ENCODE measurements around the gene TIAM1. TPM values are rescaled to one million over a fixed set of nuclear protein-coding genes. Genes with fewer than 3 reads are reported as not detected.

The TIAM1 gene
- total RNA-seq, 6 donors from 2014 or later: 13.4 to 32.1 (median 19.5) TPM

DNA sequence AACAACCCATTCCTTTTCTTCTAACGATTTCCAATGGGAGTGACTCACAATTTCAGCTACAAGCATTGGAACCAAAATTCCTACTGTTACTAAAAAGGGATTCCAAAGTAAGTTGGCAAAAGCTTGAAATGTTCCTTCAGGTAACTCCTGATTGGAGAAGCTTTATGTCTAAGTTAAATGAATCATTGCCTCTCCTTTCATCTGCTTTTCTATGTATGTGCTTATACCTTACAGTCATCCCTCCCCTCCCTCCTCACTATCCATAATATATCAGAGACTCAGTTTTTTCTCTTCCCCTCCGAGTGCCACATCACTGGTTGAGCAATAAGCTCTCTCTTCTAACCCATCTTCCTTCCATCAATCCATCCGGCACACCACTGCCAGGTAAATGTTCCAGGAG, 86.8 kb downstream of the TIAM1 start:
- Histone ChIP-seq H3K4me1 (no peaks in the 10 kb centered on the region), H3K9me3 (no peaks in the 10 kb centered on the region), H3K36me3 (no peaks in the 10 kb centered on the region), H3K27me3 (no peaks in the 10 kb centered on the region), H3K4me3 (no peak overlapping the region), H3K27ac (no peak overlapping the region)
- DNase-seq (no peak), ATAC-seq (ENCODE audit: low FRiP score in 2 of 2) (no peak)
- TF ChIP-seq POLR2A (IDR thresholded peaks at IDR 0.05): no peak
- TF ChIP-seq EP300 (IDR thresholded peaks at IDR 0.05): no peak
- no peak for TF ChIP-seq POLR2AphosphoS5 (IDR thresholded peaks at IDR 0.05)
- TF ChIP-seq, protein P1, sequence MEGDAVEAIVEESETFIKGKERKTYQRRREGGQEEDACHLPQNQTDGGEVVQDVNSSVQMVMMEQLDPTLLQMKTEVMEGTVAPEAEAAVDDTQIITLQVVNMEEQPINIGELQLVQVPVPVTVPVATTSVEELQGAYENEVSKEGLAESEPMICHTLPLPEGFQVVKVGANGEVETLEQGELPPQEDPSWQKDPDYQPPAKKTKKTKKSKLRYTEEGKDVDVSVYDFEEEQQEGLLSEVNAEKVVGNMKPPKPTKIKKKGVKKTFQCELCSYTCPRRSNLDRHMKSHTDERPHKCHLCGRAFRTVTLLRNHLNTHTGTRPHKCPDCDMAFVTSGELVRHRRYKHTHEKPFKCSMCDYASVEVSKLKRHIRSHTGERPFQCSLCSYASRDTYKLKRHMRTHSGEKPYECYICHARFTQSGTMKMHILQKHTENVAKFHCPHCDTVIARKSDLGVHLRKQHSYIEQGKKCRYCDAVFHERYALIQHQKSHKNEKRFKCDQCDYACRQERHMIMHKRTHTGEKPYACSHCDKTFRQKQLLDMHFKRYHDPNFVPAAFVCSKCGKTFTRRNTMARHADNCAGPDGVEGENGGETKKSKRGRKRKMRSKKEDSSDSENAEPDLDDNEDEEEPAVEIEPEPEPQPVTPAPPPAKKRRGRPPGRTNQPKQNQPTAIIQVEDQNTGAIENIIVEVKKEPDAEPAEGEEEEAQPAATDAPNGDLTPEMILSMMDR (IDR thresholded peaks at IDR 0.05): no peak
- 80 to 86% methylated on average over 3 of the region's 3 CpGs for WGBS, 2 donors

DNA sequence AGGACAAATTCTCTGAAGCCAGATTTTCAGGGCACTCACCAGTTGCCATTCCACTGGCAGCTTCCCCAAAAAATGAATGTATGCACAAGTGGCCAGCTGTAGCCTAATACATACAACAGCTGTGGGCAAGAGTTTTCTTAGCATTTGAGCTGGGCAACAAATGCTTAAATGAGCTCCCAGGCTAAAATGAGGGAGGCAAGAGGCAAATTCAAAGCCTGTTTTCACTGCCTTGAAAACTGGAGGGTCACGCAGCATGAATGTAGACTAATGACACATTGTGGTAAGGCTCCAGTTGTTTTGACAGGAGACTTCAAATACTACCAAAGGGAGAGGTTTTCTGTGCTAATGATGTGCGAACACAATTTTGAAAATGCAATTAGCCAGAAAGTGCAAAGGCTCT, 88.2 kb downstream of the TIAM1 start:
- H3K36me3 ChIP-seq: no peaks in the 10 kb centered on the region
- no peaks in the 10 kb centered on the region for H3K27me3 ChIP-seq
- no peak overlapping the region for H3K27ac ChIP-seq
- 86 to 89% methylated on average over 2 of the region's 2 CpGs for WGBS, 2 donors
- ATAC-seq (ENCODE audit: low FRiP score in 2 of 2) (no peak), DNase-seq (no peak)
- H3K4me1 ChIP-seq: no peaks in the 10 kb centered on the region
- no peak for TF ChIP-seq POLR2A (IDR thresholded peaks at IDR 0.05)
- no peak for TF ChIP-seq POLR2AphosphoS5 (IDR thresholded peaks at IDR 0.05)
- no peak for TF ChIP-seq EP300 (IDR thresholded peaks at IDR 0.05)
- TF ChIP-seq, protein P1 (IDR thresholded peaks at IDR 0.05): no peak
- H3K4me3 ChIP-seq: no peak overlapping the region
- H3K9me3 ChIP-seq: no peaks in the 10 kb centered on the region

DNA sequence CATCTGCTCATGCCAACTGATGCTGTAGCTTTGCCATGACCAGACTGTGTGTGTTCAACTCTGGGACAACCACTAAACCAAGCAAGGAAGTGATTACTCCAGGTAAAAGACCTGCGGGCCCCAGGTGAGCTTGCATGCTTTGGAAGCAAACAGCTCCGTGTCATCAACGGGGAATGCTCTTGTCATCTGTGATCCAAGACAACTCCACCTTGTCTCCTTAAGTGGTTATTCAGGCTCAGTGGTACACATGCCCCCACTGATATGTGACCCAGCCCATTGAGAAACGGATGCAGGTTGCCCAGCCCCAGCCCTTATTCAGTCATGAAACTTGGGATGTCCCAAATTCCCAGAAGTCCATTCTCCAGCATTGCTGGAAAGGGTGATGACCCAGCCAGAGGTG, 89.0 kb downstream of the TIAM1 start:
- no peak overlapping the region for H3K27ac ChIP-seq
- H3K4me1 ChIP-seq: no peaks in the 10 kb centered on the region
- H3K4me3 ChIP-seq: no peak overlapping the region
- no peaks in the 10 kb centered on the region for H3K27me3 ChIP-seq
- 17 to 89% methylated on average over 1 to 4 of the region's 4 CpGs for WGBS, 2 donors
- ATAC-seq (ENCODE audit: low FRiP score in 2 of 2): no peak
- DNase-seq: no peak
- TF ChIP-seq EP300 (IDR thresholded peaks at IDR 0.05): no peak
- no peak for TF ChIP-seq POLR2AphosphoS5 (IDR thresholded peaks at IDR 0.05)
- no peak for TF ChIP-seq POLR2A (IDR thresholded peaks at IDR 0.05)
- TF ChIP-seq, protein P1 (IDR thresholded peaks at IDR 0.05): no peak
- no peaks in the 10 kb centered on the region for H3K36me3 ChIP-seq
- no peaks in the 10 kb centered on the region for H3K9me3 ChIP-seq

DNA sequence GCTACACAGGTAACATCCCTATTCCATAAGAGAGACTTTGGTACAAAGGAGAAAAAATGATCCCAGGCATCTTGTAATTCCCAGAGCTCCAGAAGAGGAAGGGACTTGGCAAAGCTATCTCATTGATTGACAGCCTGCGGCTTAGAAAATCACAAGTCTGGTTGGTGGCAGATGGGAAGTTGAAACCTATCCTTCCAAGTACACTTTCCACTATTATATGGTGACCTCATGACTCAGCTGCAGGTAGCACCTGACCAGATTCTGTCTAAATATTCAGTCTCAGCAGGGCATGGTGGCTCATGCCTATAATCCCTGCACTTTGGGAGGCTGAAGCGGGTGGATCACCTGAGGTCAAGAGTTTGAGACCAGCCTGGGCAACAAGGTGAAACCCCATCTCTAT, 89.9 kb downstream of the TIAM1 start:
- Histone ChIP-seq H3K36me3 (no peaks in the 10 kb centered on the region), H3K4me1 (no peaks in the 10 kb centered on the region), H3K27me3 (no peaks in the 10 kb centered on the region), H3K9me3 (no peaks in the 10 kb centered on the region), H3K27ac (no peak overlapping the region), H3K4me3 (no peak overlapping the region)
- WGBS, 2 donors: 83 to 89% methylated on average over 2 of the region's 2 CpGs
- TF ChIP-seq EP300 (IDR thresholded peaks at IDR 0.05) (no peak), POLR2A (IDR thresholded peaks at IDR 0.05) (no peak), POLR2AphosphoS5 (IDR thresholded peaks at IDR 0.05) (no peak)
- TF ChIP-seq, protein P1 (IDR thresholded peaks at IDR 0.05): no peak
- DNase-seq (no peak), ATAC-seq (ENCODE audit: low FRiP score in 2 of 2) (no peak)

DNA sequence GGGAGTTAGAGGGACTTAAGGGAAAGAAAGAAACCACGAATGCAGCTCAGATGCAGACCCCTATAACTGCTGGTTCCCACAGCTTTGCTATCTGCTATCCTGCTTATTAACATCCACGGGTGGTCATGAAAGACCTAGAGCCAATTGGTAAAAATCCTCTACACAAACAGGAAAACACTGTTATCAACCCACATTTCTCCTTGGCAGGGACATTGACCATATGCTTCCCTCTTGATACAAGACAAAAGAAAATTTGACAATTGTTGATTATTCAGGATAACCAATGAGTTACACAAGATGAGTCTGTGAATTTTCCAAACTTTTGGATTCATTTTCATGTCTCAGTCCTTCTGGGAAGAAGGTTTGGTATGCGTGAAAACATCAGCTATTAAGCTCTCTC, 90.4 kb downstream of the TIAM1 start:
- 45 to 48% methylated on average over 3 of the region's 3 CpGs for WGBS, 2 donors
- Histone ChIP-seq H3K27me3 (no peaks in the 10 kb centered on the region), H3K36me3 (no peaks in the 10 kb centered on the region), H3K27ac (no peak overlapping the region), H3K4me1 (no peaks in the 10 kb centered on the region), H3K9me3 (no peaks in the 10 kb centered on the region), H3K4me3 (no peak overlapping the region)
- ATAC-seq (ENCODE audit: low FRiP score in 2 of 2) (no peak), DNase-seq (no peak)
- TF ChIP-seq, protein P1 (IDR thresholded peaks at IDR 0.05): no peak
- no peak for TF ChIP-seq POLR2A (IDR thresholded peaks at IDR 0.05)
- TF ChIP-seq POLR2AphosphoS5 (IDR thresholded peaks at IDR 0.05): no peak
- TF ChIP-seq EP300 (IDR thresholded peaks at IDR 0.05): no peak
